T-cell (primary cell): Measurements from ENCODE around the gene C7orf57. TPM values are rescaled to one million over a fixed set of nuclear protein-coding genes. Genes with fewer than 3 reads are reported as not detected.
"Not testable (repeated sequence)": the region's sequence is repeated elsewhere in the genome, so short reads cannot be mapped to it uniquely, and the experiment has no call there.

ENCODE experiments used
- ATAC-seq, 4 experiments: fragments of 200-7000 bp in 3 of 4; fragments of 150-1000 bp in 1 of 4; cut with Tn5 transposase; replicated peaks in 1 of 4; 1 replicate in 3 of 4; 2 replicates in 1 of 4; pipeline ENCODE4 v1.10.0; 2021; ENCODE audit warnings: moderate library complexity in 3 of 4, mild to moderate bottlenecking in 2 of 4, moderate number of reproducible peaks in 1 of 4
- CTCF ChIA-PET, 2 donors: fragments of 300-600 bp; sonication (Branson Sonifier 250); formaldehyde crosslinking; loops; one replicate each; lab custom pipeline; 2022; ENCODE audit warnings: antibody characterized with exemption in 2 of 2; lab: Charles Lee
- POLR2A ChIA-PET, 2 donors: fragments of 300-600 bp; sonication (Branson Sonifier 250); formaldehyde crosslinking; loops; one replicate each; lab custom pipeline; 2022; ENCODE audit warnings: antibody characterized with exemption in 2 of 2; lab: Charles Lee
- DNase-seq, 35 experiments: peaks; one replicate each; pipeline versions ENCODE4 v3.0.0 to v3.0.0-alpha.2; 2013 to 2023
- H3K27ac ChIP-seq: one replicate; pipeline ENCODE4 v1.5.1; 2013; ENCODE audit warnings: low read length
- H3K27me3 ChIP-seq, 2 experiments: replicated peaks in 1 of 2; 1 replicate in 1 of 2; 2 replicates in 1 of 2; pipeline versions ENCODE4 v1.6.1 to v1.7.0; 2013; ENCODE audit warnings: low read length in 1 of 2, mixed read lengths in 1 of 2; ENCODE audit not compliant: control insufficient read depth in 2 of 2, insufficient read depth in 2 of 2; ENCODE audit errors: extremely low read depth in 1 of 2
- H3K36me3 ChIP-seq, 2 donors: 1 replicate in 1 of 2; 2 replicates in 1 of 2; pipeline versions ENCODE4 v1.6.1 to v1.7.0; 2013; ENCODE audit warnings: low read length in 1 of 2; ENCODE audit not compliant: control insufficient read depth in 2 of 2, insufficient read depth in 1 of 2; ENCODE audit errors: extremely low read depth in 1 of 2
- H3K4me1 ChIP-seq, 2 experiments: 1 replicate in 1 of 2; 2 replicates in 1 of 2; pipeline versions ENCODE4 v1.6.1 to v1.7.0; 2013; ENCODE audit warnings: low read length in 2 of 2, mixed read lengths in 1 of 2; ENCODE audit not compliant: insufficient read depth in 2 of 2, control insufficient read depth in 1 of 2; ENCODE audit errors: extremely low read depth in 1 of 2
- H3K4me3 ChIP-seq, 2 donors: 1 replicate in 1 of 2; 2 replicates in 1 of 2; pipeline versions ENCODE4 v1.5.1 to v1.7.0; 2013; ENCODE audit warnings: mild to moderate bottlenecking in 2 of 2, low read length in 1 of 2, moderate library complexity in 1 of 2; ENCODE audit not compliant: control insufficient read depth in 1 of 2; ENCODE audit errors: extremely low read depth in 1 of 2
- H3K9me3 ChIP-seq: 2 replicates; pipeline ENCODE4 v1.7.0; 2013
- H3K27ac Mint-ChIP-seq, 2 donors: one replicate each; pipeline ENCODE4 v1.8.0; 2020 to 2021; ENCODE audit warnings: mild to moderate bottlenecking in 2 of 2, mixed read lengths in 2 of 2
- H3K27me3 Mint-ChIP-seq, 2 donors: one replicate each; pipeline ENCODE4 v1.8.0; 2021 to 2022; ENCODE audit warnings: mixed read lengths in 2 of 2
- H3K36me3 Mint-ChIP-seq: one replicate; pipeline ENCODE4 v1.8.0; 2021; ENCODE audit warnings: mixed read lengths
- H3K4me1 Mint-ChIP-seq, 3 donors: one replicate each; pipeline ENCODE4 v1.8.0; 2020 to 2022; ENCODE audit warnings: mixed read lengths in 3 of 3, mild to moderate bottlenecking in 1 of 3
- H3K4me3 Mint-ChIP-seq, 3 donors: one replicate each; pipeline ENCODE4 v1.8.0; 2020 to 2022; ENCODE audit warnings: mild to moderate bottlenecking in 3 of 3, mixed read lengths in 3 of 3, moderate library complexity in 3 of 3
- H3K9me3 Mint-ChIP-seq, 3 donors: one replicate each; pipeline ENCODE4 v1.8.0; 2020 to 2022; ENCODE audit warnings: mixed read lengths in 3 of 3
- WGBS: methylation state at CpG from one replicate; pipeline ENCODE4 v1.1.5; 2013; ENCODE audit warnings: missing lambda C conversion rate; ENCODE audit not compliant: insufficient coverage; 5-methylcytosine and 5-hydroxymethylcytosine counted together
- total RNA-seq, 35 experiments: library from RNA in 6 of 35; stranded (reverse) in 6 of 35; fragments of 120-200 nt in 1 of 35; gene quantifications; one replicate each; pipeline versions ENCODE4 v1.2.1 to v1.2.4 and lab custom pipeline; 2013 to 2026

C7orf57 gene
- total RNA-seq, 5 donors from 2014 or later (not counting 1 experiment from before 2014, with no cell fraction given) = 0.18 to 2.0 (median 0.44) TPM

GRCh38 chr7:48082378-48082777 is 47.0 kb downstream of the C7orf57 start:
- POLR2A ChIA-PET = not testable (repeated sequence)
- H3K4me1 Mint-ChIP-seq = peaks cover 46 to 49% (median 49%) of the 10 kb centered on the region in 3 donors

GRCh38 chr7:48083114-48083830 is 47.9 kb downstream of the C7orf57 start:
- peak in 8 of 35 experiments; percentile 17 to 37 (median 26) for DNase-seq
- Mint-ChIP-seq H3K4me3 (peak overlapping the region in 1 of 3 donors; percentile 37), H3K27me3 (no peaks in the 10 kb centered on the region)

More at GRCh38 chr7:48082378-48082777, 47.0 kb downstream of the C7orf57 start:
- H3K36me3 ChIP-seq, H3K36me3 Mint-ChIP-seq, H3K27me3 ChIP-seq, ATAC-seq, H3K9me3 Mint-ChIP-seq, H3K27me3 Mint-ChIP-seq, H3K4me3 ChIP-seq, DNase-seq, H3K4me3 Mint-ChIP-seq, H3K9me3 ChIP-seq, H3K27ac ChIP-seq, CTCF ChIA-PET: not testable (repeated sequence)
- peak overlapping the region in 1 of 2 donors; percentile 49 for H3K27ac Mint-ChIP-seq
- peaks cover 6 to 43% of the 10 kb centered on the region in 2 experiments for H3K4me1 ChIP-seq

GRCh38 chr7:48084727-48085432 is 49.5 kb downstream of the C7orf57 start:
- peak overlapping the region; percentile 89 for H3K27ac ChIP-seq
- CTCF ChIA-PET = interaction anchor here in 1 of 2 donors (0.9 to 1.3 kb wide), 3 partner anchors 12 to 93 kb away, joined by 3 read pairs; no protein-coding TSS in a partner anchor
- POLR2A ChIA-PET = interaction anchor here in 1 of 2 donors (0.8 kb wide), 1 partner anchor 11 kb away, joined by 3 read pairs; no protein-coding TSS in a partner anchor
- Mint-ChIP-seq H3K36me3 (no peaks in the 10 kb centered on the region), H3K27me3 (no peaks in the 10 kb centered on the region), H3K4me3 (peak overlapping the region; percentile 29 to 60 (median 46)), H3K9me3 (no peaks in the 10 kb centered on the region), H3K4me1 (peaks cover 47 to 64% (median 62%) of the 10 kb centered on the region in 3 donors), H3K27ac (peak overlapping the region; percentile 92 to 93)
- no peaks in the 10 kb centered on the region for H3K36me3 ChIP-seq
- no peaks in the 10 kb centered on the region for H3K9me3 ChIP-seq
- no peak overlapping the region for H3K4me3 ChIP-seq
- DNase-seq (peak in 29 of 35 experiments; percentile 22 to 74 (median 47)), ATAC-seq (peak in 3 of 4 experiments; percentile 20 to 49 (median 37))
- peaks cover 6 to 61% of the 10 kb centered on the region in 2 experiments for H3K4me1 ChIP-seq
- 56% methylated on average over 4 of the region's 9 CpGs for WGBS
- no peaks in the 10 kb centered on the region for H3K27me3 ChIP-seq

More at GRCh38 chr7:48083114-48083830, 47.9 kb downstream of the C7orf57 start:
- peaks cover 47 to 56% (median 56%) of the 10 kb centered on the region in 3 donors for H3K4me1 Mint-ChIP-seq
- Histone ChIP-seq H3K27ac (peak overlapping the region; percentile 4), H3K4me1 (peaks cover 6 to 52% of the 10 kb centered on the region in 2 experiments), H3K9me3 (no peaks in the 10 kb centered on the region), H3K36me3 (no peaks in the 10 kb centered on the region), H3K27me3 (no peaks in the 10 kb centered on the region), H3K4me3 (no peak overlapping the region)
- H3K36me3 Mint-ChIP-seq = no peaks in the 10 kb centered on the region
- H3K27ac Mint-ChIP-seq = peak overlapping the region; percentile 80 to 86
- 90% methylated on average over 3 of the region's 6 CpGs for WGBS
- POLR2A ChIA-PET = no interaction called here
- no peaks in the 10 kb centered on the region for H3K9me3 Mint-ChIP-seq
- CTCF ChIA-PET = interaction anchor here in 1 of 2 donors (0.9 kb wide), 1 partner anchor 78 kb away, joined by 4 read pairs; no protein-coding TSS in a partner anchor
- ATAC-seq = peak; percentile 52 to 65 (median 54)

- H3K36me3 Mint-ChIP-seq = peaks cover 3% of the 10 kb centered on the region
- Histone ChIP-seq H3K27me3 (no peaks in the 10 kb centered on the region), H3K36me3 (no peaks in the 10 kb centered on the region), H3K27ac (peak overlapping the region; percentile 89), H3K4me1 (peaks cover 6 to 66% of the 10 kb centered on the region in 2 experiments), H3K9me3 (no peaks in the 10 kb centered on the region), H3K4me3 (no peak overlapping the region)
- no peaks in the 10 kb centered on the region for H3K9me3 Mint-ChIP-seq
- H3K4me1 Mint-ChIP-seq = peaks cover 51 to 69% (median 67%) of the 10 kb centered on the region in 3 donors
- POLR2A ChIA-PET = interaction anchor here in 1 of 2 donors (0.8 kb wide), 1 partner anchor 10 kb away, joined by 3 read pairs; no protein-coding TSS in a partner anchor
- no peak for ATAC-seq
- no peaks in the 10 kb centered on the region for H3K27me3 Mint-ChIP-seq
- CTCF ChIA-PET = interaction anchor here in 1 of 2 donors (0.9 to 1.3 kb wide), 2 partner anchors 11 to 25 kb away, joined by 3 read pairs; no protein-coding TSS in a partner anchor
- no peak for DNase-seq
- peak overlapping the region; percentile 29 to 60 (median 46) for H3K4me3 Mint-ChIP-seq
- H3K27ac Mint-ChIP-seq = peak overlapping the region; percentile 92 to 93
- 60% methylated on average over 1 of the region's 1 CpG for WGBS
Observed at GRCh38 chr7:48085433-48085791, 50.1 kb downstream of the C7orf57 start.

- H3K36me3 ChIP-seq = peaks cover 0 to 3% of the 10 kb centered on the region in 2 donors
- POLR2A ChIA-PET = no interaction called here
- H3K4me3 Mint-ChIP-seq = no peak overlapping the region
Observed at GRCh38 chr7:48085942-48086341, 50.6 kb downstream of the C7orf57 start.

GRCh38 chr7:48087349-48087748 is 52.0 kb downstream of the C7orf57 start:
- H3K27ac ChIP-seq = peak overlapping the region; percentile 89
- peaks cover 6 to 79% of the 10 kb centered on the region in 2 experiments for H3K4me1 ChIP-seq
- peak overlapping the region; percentile 45 to 52 (median 50) for H3K4me3 Mint-ChIP-seq
- no peaks in the 10 kb centered on the region for H3K27me3 ChIP-seq
- no peaks in the 10 kb centered on the region for H3K9me3 Mint-ChIP-seq
- H3K4me1 Mint-ChIP-seq = peaks cover 70 to 87% (median 85%) of the 10 kb centered on the region in 3 donors
- H3K27me3 Mint-ChIP-seq = no peaks in the 10 kb centered on the region
- peaks cover 0 to 17% of the 10 kb centered on the region in 2 donors for H3K36me3 ChIP-seq
- H3K27ac Mint-ChIP-seq = peak overlapping the region; percentile 92 to 93
- H3K4me3 ChIP-seq = no peak overlapping the region
- no peaks in the 10 kb centered on the region for H3K9me3 ChIP-seq
- ATAC-seq = no peak
- CTCF ChIA-PET = interaction anchor here in 1 of 2 donors (0.8 to 1.7 kb wide), 2 partner anchors 23 kb away, joined by 4 to 5 read pairs; no protein-coding TSS in a partner anchor
- POLR2A ChIA-PET = no interaction called here
- H3K36me3 Mint-ChIP-seq = peaks cover 22% of the 10 kb centered on the region
- 54% methylated on average over 7 of the region's 7 CpGs for WGBS
- peak in 2 of 35 experiments; percentile 17 to 63 for DNase-seq

More at GRCh38 chr7:48085942-48086341, 50.6 kb downstream of the C7orf57 start:
- ATAC-seq (no peak), DNase-seq (no peak)
- peaks cover 57 to 74% (median 72%) of the 10 kb centered on the region in 3 donors for H3K4me1 Mint-ChIP-seq
- Histone ChIP-seq H3K9me3 (no peaks in the 10 kb centered on the region), H3K4me1 (peaks cover 6 to 69% of the 10 kb centered on the region in 2 experiments), H3K4me3 (no peak overlapping the region), H3K27me3 (no peaks in the 10 kb centered on the region), H3K27ac (peak overlapping the region; percentile 89)
- CTCF ChIA-PET = interaction anchor here in 1 of 2 donors (1.3 kb wide), 1 partner anchor 25 kb away, joined by 3 read pairs; no protein-coding TSS in a partner anchor
- peak overlapping the region; percentile 92 to 93 for H3K27ac Mint-ChIP-seq
- WGBS = no CpG with 5 or more reads among the region's 1 CpG
- H3K9me3 Mint-ChIP-seq = no peaks in the 10 kb centered on the region
- no peaks in the 10 kb centered on the region for H3K27me3 Mint-ChIP-seq
- H3K36me3 Mint-ChIP-seq = peaks cover 8% of the 10 kb centered on the region
